GM12872 (cell line): ENCODE data around the gene GCFC2.

Source experiments
- CTCF ChIP-seq: IDR thresholded peaks from 3 replicates; pipeline ENCODE4 v1.5.1; 2011; ENCODE audit warnings: low read depth, mild to moderate bottlenecking, low read length, moderate library complexity; ENCODE audit not compliant: insufficient read depth

Gene GCFC2

DNA sequence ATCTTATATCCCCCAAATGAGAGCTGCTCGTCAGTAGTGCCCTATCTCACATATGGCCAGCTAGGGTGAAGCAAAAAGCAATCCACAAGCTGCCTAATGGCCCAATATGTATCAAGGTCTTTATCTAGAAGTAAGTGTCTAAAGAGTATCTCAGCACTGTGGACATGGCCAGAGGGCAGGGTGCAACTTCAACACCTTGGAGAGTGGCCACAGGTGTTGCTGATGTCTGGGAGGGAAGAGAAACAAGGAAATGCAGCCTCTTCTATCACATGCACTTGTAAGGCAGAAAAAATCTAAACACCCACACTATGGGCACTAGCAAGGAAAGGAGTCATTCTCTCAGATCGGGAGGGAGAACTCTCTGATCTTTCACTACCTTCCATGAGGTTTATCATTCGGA is 87.8 kb downstream of the GCFC2 start:
- no peak for TF ChIP-seq CTCF

DNA sequence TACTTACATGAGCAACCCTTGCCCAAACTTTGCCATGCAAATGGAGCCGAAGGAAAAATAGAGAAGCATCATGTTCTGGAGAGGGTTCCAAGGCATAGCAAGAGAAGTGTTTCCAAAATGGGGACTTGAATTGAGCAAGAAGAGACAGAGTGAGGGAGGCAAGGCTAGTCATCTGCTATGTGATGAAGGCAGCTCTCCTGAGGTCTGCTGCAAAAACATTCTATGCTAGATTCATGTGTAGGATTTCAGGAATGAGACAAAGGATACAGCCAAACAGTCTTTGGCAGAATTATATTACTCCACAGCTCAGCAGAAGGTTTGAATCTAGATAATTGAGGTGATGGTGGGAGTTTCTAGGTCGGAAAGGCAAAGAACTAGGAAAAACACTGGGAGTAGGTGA is 88.2 kb downstream of the GCFC2 start:
- TF ChIP-seq CTCF = no peak

DNA sequence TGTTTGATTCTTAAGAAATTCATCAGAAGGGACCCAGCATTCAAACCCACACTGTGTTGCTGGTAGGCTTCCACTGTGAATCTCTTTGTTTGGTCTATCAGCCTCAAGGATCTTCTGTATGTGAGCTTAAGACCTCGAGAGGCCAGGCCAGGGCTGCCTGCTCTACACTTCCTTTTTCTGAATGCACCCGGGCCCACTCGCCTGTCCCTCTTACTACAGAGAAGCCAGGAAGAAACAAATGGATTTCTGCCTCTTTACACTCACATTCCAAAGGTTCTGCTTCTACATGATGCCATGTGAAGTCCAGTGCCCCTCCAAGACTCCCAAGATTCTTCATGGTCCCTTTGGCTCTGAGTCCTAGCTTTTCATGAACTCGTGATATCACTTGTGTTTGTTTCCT is 89.5 kb downstream of the GCFC2 start:
- TF ChIP-seq CTCF = no peak

DNA sequence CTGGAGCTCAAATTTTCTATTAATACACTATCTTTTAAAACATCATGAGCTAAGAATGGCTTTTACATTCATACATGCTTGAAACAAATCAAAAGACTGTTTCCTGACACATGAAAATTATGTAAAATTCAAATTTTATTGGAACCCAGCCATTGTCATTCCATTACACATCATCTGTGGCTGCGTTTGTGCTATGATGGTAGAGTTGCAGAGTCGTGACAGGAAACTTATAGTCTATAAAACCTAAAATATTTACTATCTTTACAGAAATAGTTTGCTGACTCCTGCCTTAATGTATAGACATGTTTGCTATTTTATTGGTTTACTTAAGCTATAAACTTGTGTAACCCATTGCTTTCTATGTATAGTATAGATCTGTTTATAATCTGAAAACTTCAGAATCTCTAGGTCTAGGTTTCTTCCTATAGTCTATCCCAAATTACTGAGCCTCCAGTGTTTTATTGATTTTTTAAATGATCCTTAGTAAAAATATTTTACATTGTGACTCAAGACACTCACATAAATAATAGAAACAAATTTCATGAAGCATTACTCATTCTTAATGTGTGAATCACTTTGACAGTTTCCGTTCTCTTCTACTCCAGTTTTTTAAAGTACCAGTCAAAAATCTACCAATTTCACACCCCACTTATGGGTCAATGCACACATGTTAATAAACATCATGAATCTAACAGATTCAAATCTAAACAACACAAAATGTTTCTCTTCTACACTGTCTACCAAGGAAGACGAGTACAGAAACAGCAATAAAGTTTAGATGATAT is 90.6 kb downstream of the GCFC2 start:
- TF ChIP-seq CTCF = no peak

- TF ChIP-seq CTCF = no peak
Measured at GRCh38 chr2:75616933-75617332, 93.8 kb downstream of the GCFC2 start.

DNA sequence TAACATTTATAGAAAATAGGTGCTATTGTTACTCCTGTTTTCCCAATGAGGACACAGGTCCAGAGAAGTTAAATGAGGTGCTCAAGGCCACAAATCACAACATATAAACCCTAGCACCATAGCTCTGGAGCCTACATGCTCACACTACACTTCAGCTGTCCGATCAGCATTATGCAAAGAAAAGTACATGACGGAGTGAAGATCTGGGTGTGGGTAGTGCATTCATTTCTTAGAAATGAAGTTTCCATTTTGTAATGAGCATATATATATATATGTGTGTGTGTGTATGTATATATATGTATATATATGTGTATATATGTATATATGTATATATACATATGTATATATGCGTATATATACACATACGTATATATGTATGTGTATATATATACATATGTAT is 94.3 kb downstream of the GCFC2 start:
- no peak for TF ChIP-seq CTCF

- TF ChIP-seq CTCF = no peak
Measured at GRCh38 chr2:75614162-75614651, 96.5 kb downstream of the GCFC2 start.
